ENCODE results near the gene LRRC75A.

LRRC75A gene

GRCh38 chr17:16495980-16496819 lies 4.2 kb upstream of the LRRC75A start:
- 0 out of 2 replicates have a peak, but pooled peaks cover 3% of the 10 kb centered on the region for H3K27me3 ChIP-seq
- TF ChIP-seq Cebpa-rat (IDR thresholded peaks at IDR 0.05): no peak
- no peaks in the 10 kb centered on the region for H4K20me1 ChIP-seq
- no peaks in the 10 kb centered on the region for H3K9me3 ChIP-seq
- H3K9ac ChIP-seq: no peak overlapping the region
- H3K4me3 ChIP-seq: no peak overlapping the region
- no peak overlapping the region for H3K4me2 ChIP-seq
- H3K27ac ChIP-seq: no peak overlapping the region
- H3K4me1 ChIP-seq: peaks cover 21% of the 10 kb centered on the region
- H3K36me3 ChIP-seq: no peaks in the 10 kb centered on the region

DNA sequence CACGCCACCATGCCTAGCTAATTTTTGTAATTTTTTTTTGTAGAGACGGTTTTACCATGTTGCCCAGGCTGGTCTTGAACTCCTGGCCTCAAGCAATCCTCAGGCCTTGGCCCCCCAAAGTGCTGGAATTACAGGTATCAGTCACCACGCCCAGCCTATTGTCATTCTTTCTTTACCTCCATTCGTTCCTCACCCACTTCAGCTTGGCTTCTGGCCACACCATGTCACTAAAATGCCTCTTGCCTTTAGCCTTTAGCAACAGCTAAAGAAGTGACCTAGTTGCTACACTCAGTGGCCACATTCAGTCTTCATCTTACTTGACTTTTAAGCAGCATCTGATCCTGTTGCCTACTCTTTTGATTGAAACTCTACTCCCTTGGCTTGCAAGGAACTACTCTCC lies 3.6 kb upstream of the LRRC75A start:
- Histone ChIP-seq H3K9ac (no peak overlapping the region), H3K9me3 (no peaks in the 10 kb centered on the region), H3K4me1 (peaks cover 28% of the 10 kb centered on the region), H4K20me1 (peaks cover 6% of the 10 kb centered on the region; the same call in 1 of the 2 replicates), H3K4me2 (no peak overlapping the region), H3K27me3 (0 out of 2 replicates have a peak, but pooled peaks cover 8% of the 10 kb centered on the region), H3K4me3 (no peak overlapping the region), H3K27ac (no peak overlapping the region), H3K36me3 (no peaks in the 10 kb centered on the region)
- TF ChIP-seq Cebpa-rat (IDR thresholded peaks at IDR 0.05): no peak

GRCh38 chr17:16494059-16494458 lies 2.1 kb upstream of the LRRC75A start:
- no peak for TF ChIP-seq Cebpa-rat (IDR thresholded peaks at IDR 0.05)
- Histone ChIP-seq H4K20me1 (peaks cover 10% of the 10 kb centered on the region; the same call in 1 of the 2 replicates), H3K4me1 (peaks cover 34% of the 10 kb centered on the region), H3K36me3 (no peaks in the 10 kb centered on the region), H3K4me3 (no peak overlapping the region), H3K4me2 (peak overlapping the region; percentile 16; the same call in 1 of the 2 replicates), H3K9me3 (no peaks in the 10 kb centered on the region), H3K9ac (no peak overlapping the region), H3K27me3 (0 out of 2 replicates have a peak, but pooled peaks cover 9% of the 10 kb centered on the region), H3K27ac (no peak overlapping the region)

- H3K4me2 ChIP-seq: peak overlapping the region; percentile 16; the same call in 1 of the 2 replicates
- H3K27me3 ChIP-seq: 0 out of 2 replicates have a peak, but pooled peaks cover 9% of the 10 kb centered on the region
- no peaks in the 10 kb centered on the region for H3K9me3 ChIP-seq
- no peak overlapping the region for H3K27ac ChIP-seq
- H3K4me3 ChIP-seq: no peak overlapping the region
- H3K36me3 ChIP-seq: no peaks in the 10 kb centered on the region
- no peak overlapping the region for H3K9ac ChIP-seq
- no peak for TF ChIP-seq Cebpa-rat (IDR thresholded peaks at IDR 0.05)
- H3K4me1 ChIP-seq: peaks cover 34% of the 10 kb centered on the region
- peaks cover 10% of the 10 kb centered on the region; the same call in 1 of the 2 replicates for H4K20me1 ChIP-seq
These were observed 1.6 kb upstream of the LRRC75A start for GRCh38 chr17:16493531-16494046.

GRCh38 chr17:16492613-16493530 lies 879 bp upstream of the LRRC75A start:
- Histone ChIP-seq H3K27ac (no peak overlapping the region), H3K4me3 (peak overlapping the region; percentile 76), H3K9me3 (no peaks in the 10 kb centered on the region), H3K36me3 (no peaks in the 10 kb centered on the region), H3K4me1 (peaks cover 34% of the 10 kb centered on the region), H3K4me2 (peak overlapping the region; percentile 81), H3K9ac (peak overlapping the region; percentile 57; the same call in 1 of the 2 replicates), H4K20me1 (peaks cover 10% of the 10 kb centered on the region; the same call in 1 of the 2 replicates), H3K27me3 (0 out of 2 replicates have a peak, but pooled peaks cover 9% of the 10 kb centered on the region)
- TF ChIP-seq Cebpa-rat (IDR thresholded peaks at IDR 0.05): no peak

DNA sequence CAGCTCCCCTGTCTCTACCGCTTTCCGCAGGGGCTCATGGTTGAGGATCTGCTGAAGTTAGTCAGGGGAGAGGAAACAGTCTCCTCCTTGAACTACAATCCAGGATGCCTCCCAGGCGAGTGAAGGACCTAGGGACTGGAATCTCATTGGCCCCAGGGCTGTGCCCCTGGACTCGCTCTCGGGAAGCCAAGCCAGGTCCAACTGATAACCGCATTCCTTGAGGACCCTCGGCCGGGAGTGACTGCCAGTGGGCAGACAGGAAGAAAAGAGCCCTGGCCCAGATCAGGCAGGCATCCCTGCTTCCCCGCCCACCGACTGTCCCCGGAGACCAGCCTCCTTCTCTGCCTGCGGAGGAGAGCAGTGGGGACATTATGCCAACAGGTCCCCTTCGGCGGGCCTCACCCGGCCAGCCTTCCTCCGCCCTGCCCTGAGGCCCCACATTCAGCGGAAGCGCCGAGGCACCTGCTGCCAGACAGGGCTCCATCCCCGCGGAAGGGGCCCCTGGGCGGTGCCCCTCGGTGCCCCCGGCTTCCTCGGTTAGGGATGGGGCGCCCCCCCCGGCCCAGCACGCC lies 776 bp downstream of the LRRC75A start:
- Histone ChIP-seq H3K4me3 (peak overlapping the region; percentile 76), H3K27ac (no peak overlapping the region), H3K36me3 (no peaks in the 10 kb centered on the region), H3K9me3 (no peaks in the 10 kb centered on the region), H3K4me1 (peaks cover 34% of the 10 kb centered on the region), H4K20me1 (peaks cover 10% of the 10 kb centered on the region; the same call in 1 of the 2 replicates), H3K4me2 (peak overlapping the region; percentile 96), H3K9ac (0 out of 2 replicates have a peak overlapping the region, but pooled peaks have one; percentile 71), H3K27me3 (0 out of 2 replicates have a peak, but pooled peaks cover 9% of the 10 kb centered on the region)
- TF ChIP-seq Cebpa-rat (IDR thresholded peaks at IDR 0.05): no peak

DNA sequence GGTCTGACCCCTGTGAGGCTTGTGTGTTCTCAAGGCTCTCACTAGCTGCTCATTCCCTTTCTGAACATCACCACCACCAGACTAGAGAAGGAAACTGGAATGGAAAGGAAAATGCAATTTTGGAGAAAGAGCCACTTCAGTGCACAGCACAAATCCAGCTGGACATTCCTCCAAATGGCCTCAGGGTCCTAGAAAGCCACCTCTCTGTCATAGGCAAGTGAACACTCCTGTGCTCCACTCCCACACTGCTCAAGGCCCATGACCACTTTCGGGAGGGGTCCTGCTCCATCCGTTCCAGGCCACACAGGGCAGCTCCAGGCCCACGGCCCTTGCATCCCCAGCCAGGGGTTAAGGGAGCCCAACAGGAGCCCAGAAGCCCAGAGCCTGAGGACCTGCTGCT lies 2.6 kb downstream of the LRRC75A start:
- Histone ChIP-seq H3K9ac (no peak overlapping the region), H3K36me3 (no peaks in the 10 kb centered on the region), H3K4me1 (peaks cover 38% of the 10 kb centered on the region), H3K27ac (no peak overlapping the region), H3K9me3 (no peaks in the 10 kb centered on the region), H4K20me1 (peaks cover 10% of the 10 kb centered on the region; the same call in 1 of the 2 replicates), H3K27me3 (0 out of 2 replicates have a peak, but pooled peaks cover 9% of the 10 kb centered on the region), H3K4me2 (no peak overlapping the region), H3K4me3 (no peak overlapping the region)
- TF ChIP-seq Cebpa-rat (IDR thresholded peaks at IDR 0.05): no peak

GRCh38 chr17:16488968-16489337 lies 3.0 kb downstream of the LRRC75A start:
- peaks cover 10% of the 10 kb centered on the region; the same call in 1 of the 2 replicates for H4K20me1 ChIP-seq
- no peak overlapping the region for H3K4me3 ChIP-seq
- 0 out of 2 replicates have a peak, but pooled peaks cover 9% of the 10 kb centered on the region for H3K27me3 ChIP-seq
- H3K9me3 ChIP-seq: no peaks in the 10 kb centered on the region
- no peak overlapping the region for H3K27ac ChIP-seq
- peaks cover 34% of the 10 kb centered on the region for H3K4me1 ChIP-seq
- no peaks in the 10 kb centered on the region for H3K36me3 ChIP-seq
- H3K9ac ChIP-seq: no peak overlapping the region
- TF ChIP-seq Cebpa-rat (IDR thresholded peaks at IDR 0.05): no peak
- H3K4me2 ChIP-seq: no peak overlapping the region
